ENCODE results near the gene PICALM. TPM values are rescaled to one million over a fixed set of nuclear protein-coding genes. Genes with fewer than 3 reads are reported as not detected.

The PICALM gene
- total RNA-seq, 4 donors from 2014 or later = 128 to 196 (median 143) TPM

GRCh38 chr11:85951428-85952107 is 117.3 kb downstream of the PICALM start:
- Histone ChIP-seq H3K9me3 (no peaks in the 10 kb centered on the region), H3K27ac (no peak overlapping the region), H3K4me3 (no peak overlapping the region), H3K4me1 (peaks cover 9 to 27% (median 11%) of the 10 kb centered on the region in 3 donors), H3K27me3 (no peaks in the 10 kb centered on the region), H3K36me3 (peaks cover 0 to 33% (median 6%) of the 10 kb centered on the region in 3 donors)
- intact Hi-C loops (cut with DNase I) = no loop called here
- no peak for DNase-seq
- 95 to 97% methylated on average over 3 of the region's 3 CpGs for WGBS, 2 donors
- no peak for TF ChIP-seq POLR2A (IDR thresholded peaks at IDR 0.05)
- TF ChIP-seq, protein P1, sequence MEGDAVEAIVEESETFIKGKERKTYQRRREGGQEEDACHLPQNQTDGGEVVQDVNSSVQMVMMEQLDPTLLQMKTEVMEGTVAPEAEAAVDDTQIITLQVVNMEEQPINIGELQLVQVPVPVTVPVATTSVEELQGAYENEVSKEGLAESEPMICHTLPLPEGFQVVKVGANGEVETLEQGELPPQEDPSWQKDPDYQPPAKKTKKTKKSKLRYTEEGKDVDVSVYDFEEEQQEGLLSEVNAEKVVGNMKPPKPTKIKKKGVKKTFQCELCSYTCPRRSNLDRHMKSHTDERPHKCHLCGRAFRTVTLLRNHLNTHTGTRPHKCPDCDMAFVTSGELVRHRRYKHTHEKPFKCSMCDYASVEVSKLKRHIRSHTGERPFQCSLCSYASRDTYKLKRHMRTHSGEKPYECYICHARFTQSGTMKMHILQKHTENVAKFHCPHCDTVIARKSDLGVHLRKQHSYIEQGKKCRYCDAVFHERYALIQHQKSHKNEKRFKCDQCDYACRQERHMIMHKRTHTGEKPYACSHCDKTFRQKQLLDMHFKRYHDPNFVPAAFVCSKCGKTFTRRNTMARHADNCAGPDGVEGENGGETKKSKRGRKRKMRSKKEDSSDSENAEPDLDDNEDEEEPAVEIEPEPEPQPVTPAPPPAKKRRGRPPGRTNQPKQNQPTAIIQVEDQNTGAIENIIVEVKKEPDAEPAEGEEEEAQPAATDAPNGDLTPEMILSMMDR (IDR thresholded peaks at IDR 0.05) = no peak

DNA sequence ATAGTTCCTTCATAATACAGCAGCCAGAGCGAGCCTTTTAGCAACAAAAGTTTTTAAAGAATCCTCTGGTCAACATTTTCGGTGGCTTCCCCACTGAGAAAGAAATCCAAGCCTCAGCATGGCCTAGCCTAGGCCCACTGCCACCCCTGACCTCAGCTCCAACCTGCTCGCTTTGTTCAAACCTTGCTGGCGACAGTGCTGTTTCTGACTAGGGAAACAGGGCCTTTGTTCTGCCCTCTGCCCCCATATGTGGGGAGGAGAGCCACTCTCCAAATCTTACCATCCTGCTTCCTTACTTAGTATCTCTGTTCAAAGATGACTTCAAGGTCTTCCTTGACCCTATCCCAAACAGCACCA is 117.9 kb downstream of the PICALM start:
- H3K27me3 ChIP-seq = no peaks in the 10 kb centered on the region
- no peak for DNase-seq
- H3K4me1 ChIP-seq = peaks cover 9 to 29% (median 11%) of the 10 kb centered on the region in 3 donors
- intact Hi-C loops (cut with DNase I) = no loop called here
- WGBS, 2 donors = 86 to 93% methylated on average over 4 of the region's 4 CpGs
- H3K4me3 ChIP-seq = no peak overlapping the region
- TF ChIP-seq, protein P1 (IDR thresholded peaks at IDR 0.05) = no peak
- H3K27ac ChIP-seq = no peak overlapping the region
- H3K9me3 ChIP-seq = no peaks in the 10 kb centered on the region
- H3K36me3 ChIP-seq = peaks cover 0 to 28% (median 6%) of the 10 kb centered on the region in 3 donors

GRCh38 chr11:85950317-85951048 is 118.4 kb downstream of the PICALM start:
- peaks cover 6 to 34% (median 8%) of the 10 kb centered on the region in 3 donors for H3K4me1 ChIP-seq
- intact Hi-C loops (cut with DNase I) = no loop called here
- H3K36me3 ChIP-seq = peaks cover 0 to 22% (median 6%) of the 10 kb centered on the region in 3 donors
- H3K9me3 ChIP-seq = no peaks in the 10 kb centered on the region
- H3K4me3 ChIP-seq = no peak overlapping the region
- DNase-seq = no peak
- no peaks in the 10 kb centered on the region for H3K27me3 ChIP-seq
- WGBS, 2 donors = 93 to 97% methylated on average over 8 of the region's 8 CpGs
- TF ChIP-seq, protein P1 (IDR thresholded peaks at IDR 0.05) = no peak
- TF ChIP-seq POLR2A (IDR thresholded peaks at IDR 0.05) = no peak
- no peak overlapping the region for H3K27ac ChIP-seq

GRCh38 chr11:85949798-85950197 is 119.1 kb downstream of the PICALM start:
- H3K4me3 ChIP-seq = no peak overlapping the region
- no peak overlapping the region for H3K27ac ChIP-seq
- WGBS, 2 donors = 64 to 86% methylated on average over 1 of the region's 1 CpG
- intact Hi-C loops (cut with DNase I) = loop anchor here (10.0 kb wide), 1 partner anchor 265 kb away; no protein-coding TSS in a partner anchor
- H3K9me3 ChIP-seq = no peaks in the 10 kb centered on the region
- DNase-seq = no peak
- peaks cover 0 to 16% (median 6%) of the 10 kb centered on the region in 3 donors for H3K36me3 ChIP-seq
- no peaks in the 10 kb centered on the region for H3K27me3 ChIP-seq
- TF ChIP-seq, protein P1 (IDR thresholded peaks at IDR 0.05) = no peak
- TF ChIP-seq POLR2A (IDR thresholded peaks at IDR 0.05) = no peak
- H3K4me1 ChIP-seq = peaks cover 4 to 36% (median 8%) of the 10 kb centered on the region in 3 donors

DNA sequence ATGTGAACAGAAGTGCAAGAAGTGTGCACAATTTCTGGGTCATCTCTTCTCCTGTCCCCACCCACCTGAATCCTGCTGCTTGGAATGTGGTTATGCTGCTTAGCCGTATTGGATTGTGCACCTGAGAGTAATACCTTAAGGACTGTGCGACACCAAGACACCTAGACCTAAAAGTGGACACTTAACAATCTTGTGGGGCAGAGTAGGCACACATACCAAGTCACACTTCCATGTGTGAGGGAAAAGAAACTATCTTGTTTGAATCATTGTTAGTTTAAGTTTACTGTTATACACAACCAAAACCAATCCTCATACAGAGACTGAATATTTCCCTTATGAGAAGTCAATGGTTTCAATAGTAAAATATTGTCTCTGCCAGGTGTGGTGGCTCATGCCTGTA is 120.0 kb downstream of the PICALM start:
- TF ChIP-seq, protein P1 (IDR thresholded peaks at IDR 0.05) = no peak
- no peak for TF ChIP-seq POLR2A (IDR thresholded peaks at IDR 0.05)
- intact Hi-C loops (cut with DNase I) = loop anchor here (10.0 kb wide), 1 partner anchor 266 kb away; no protein-coding TSS in a partner anchor
- no peak for DNase-seq
- Histone ChIP-seq H3K4me3 (no peak overlapping the region), H3K27ac (peak overlapping the region in 3 of 4 donors; percentile 19 to 72 (median 39)), H3K9me3 (no peaks in the 10 kb centered on the region), H3K4me1 (peaks cover 4 to 36% (median 8%) of the 10 kb centered on the region in 3 donors), H3K36me3 (peaks cover 0 to 6% (median 2%) of the 10 kb centered on the region in 3 donors), H3K27me3 (no peaks in the 10 kb centered on the region)
- WGBS, 2 donors = 68 to 76% methylated on average over 2 of the region's 2 CpGs
